ENCODE measurements around the gene DNAH11. TPM values are rescaled to one million over a fixed set of nuclear protein-coding genes. Genes with fewer than 3 reads are reported as not detected.
A peak's percentile ranks its signal among the peaks of the same experiment; 100 is the strongest.
"Not testable (repeated sequence)": the region's sequence is repeated elsewhere in the genome, so short reads cannot be mapped to it uniquely, and the experiment has no call there.

The DNAH11 gene
- total RNA-seq, 2 experiments from 2014 or later, result 0.15 to 0.28 TPM

DNA sequence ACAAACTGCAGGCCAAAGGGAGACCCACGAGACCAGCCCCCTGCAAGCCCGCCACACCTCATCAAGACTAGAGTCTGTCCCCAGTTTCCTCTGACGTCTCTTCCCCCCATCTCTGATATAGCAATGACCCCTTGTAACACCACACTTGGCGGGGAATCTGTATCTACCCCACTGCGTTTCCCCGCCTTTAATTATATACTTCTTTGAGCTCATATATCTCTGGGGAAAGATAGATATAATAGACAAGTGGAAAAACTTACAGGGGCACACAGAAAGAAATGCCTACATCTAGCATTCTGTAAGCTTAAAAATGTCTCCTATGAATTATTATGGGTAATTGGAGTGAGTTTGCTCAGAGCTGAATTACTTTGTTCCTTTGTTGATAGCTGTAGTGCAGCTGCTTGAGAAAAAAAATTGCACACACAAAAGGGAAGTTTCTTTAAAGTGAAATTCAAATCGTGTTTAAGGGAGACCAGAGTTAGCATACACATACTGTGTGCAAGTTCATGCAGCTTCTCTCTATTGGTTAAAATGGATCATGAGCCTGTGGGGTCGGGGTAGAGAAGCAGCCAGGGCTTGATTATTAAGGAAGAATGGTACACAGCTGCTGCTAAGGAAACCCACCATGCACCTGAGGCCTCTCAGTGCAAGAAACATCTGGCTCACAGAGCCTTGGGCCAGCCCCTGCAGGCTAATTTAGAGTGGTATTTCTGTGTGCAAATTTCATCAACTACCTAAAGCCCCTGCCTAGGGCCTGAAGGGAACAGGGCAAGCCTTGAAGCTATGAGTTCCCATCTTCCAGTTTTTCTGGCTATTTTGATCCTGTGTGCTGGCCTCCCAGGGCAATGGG is 370.3 kb downstream of the DNAH11 start:
- Mint-ChIP-seq H3K4me3 (no peak overlapping the region), H3K36me3 (peaks cover 46% of the 10 kb centered on the region), H3K27me3 (no peaks in the 10 kb centered on the region), H3K9me3 (ENCODE audit: low read depth) (no peaks in the 10 kb centered on the region), H3K4me1 (no peaks in the 10 kb centered on the region), H3K27ac (no peak overlapping the region)
- ATAC-seq (no peak), DNase-seq (no peak)
- CTCF ChIA-PET, result no interaction called here

DNA sequence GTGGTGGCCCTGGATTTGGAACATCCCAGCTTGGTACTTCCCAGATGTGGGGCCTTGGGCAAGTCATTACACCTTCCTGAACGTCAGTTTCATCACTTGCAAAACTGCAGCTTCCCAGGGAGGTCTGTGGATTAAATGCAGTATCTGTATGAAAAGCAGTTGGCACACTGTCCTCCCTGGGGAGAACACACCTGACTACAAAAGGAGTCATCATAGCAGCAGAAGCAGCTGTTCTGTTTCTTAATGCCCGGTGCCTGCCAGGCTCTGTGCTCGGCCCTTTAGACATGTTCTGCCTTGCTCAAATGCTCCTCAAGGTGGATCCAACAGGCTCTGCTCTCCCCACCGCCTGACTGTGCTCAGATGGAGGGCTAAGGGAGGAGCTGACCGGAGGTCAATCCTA is 371.8 kb downstream of the DNAH11 start:
- CTCF ChIA-PET, result no interaction called here
- no peak overlapping the region for H3K27ac Mint-ChIP-seq
- no peaks in the 10 kb centered on the region for H3K27me3 Mint-ChIP-seq
- peaks cover 36% of the 10 kb centered on the region for H3K36me3 Mint-ChIP-seq
- no peak overlapping the region for H3K4me3 Mint-ChIP-seq
- no peaks in the 10 kb centered on the region for H3K4me1 Mint-ChIP-seq
- ATAC-seq, result no peak
- no peaks in the 10 kb centered on the region for H3K9me3 Mint-ChIP-seq (ENCODE audit: low read depth)
- no peak for DNase-seq

DNA sequence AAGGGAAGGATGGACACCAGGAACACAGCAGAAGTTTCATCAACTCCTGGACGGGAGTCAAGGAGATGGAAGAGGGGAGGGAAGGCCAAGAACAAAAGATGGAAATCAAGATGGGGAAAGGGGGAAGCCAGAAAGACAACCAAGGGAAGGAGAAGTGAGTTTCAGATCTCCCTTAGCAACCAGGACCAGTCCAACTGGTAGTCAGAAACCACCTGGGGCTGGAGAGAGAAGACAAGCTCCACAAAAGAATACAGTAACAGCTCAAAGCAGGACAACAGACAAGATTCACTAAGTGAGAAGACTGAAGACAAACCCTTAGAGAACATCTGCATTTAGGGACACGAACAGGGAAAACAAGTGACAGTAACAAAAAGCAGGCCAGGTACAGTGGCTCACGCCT is 372.3 kb downstream of the DNAH11 start:
- no peak for ATAC-seq
- Mint-ChIP-seq H3K9me3 (ENCODE audit: low read depth) (no peaks in the 10 kb centered on the region), H3K36me3 (peaks cover 36% of the 10 kb centered on the region), H3K27ac (no peak overlapping the region), H3K27me3 (no peaks in the 10 kb centered on the region), H3K4me3 (no peak overlapping the region), H3K4me1 (no peaks in the 10 kb centered on the region)
- no peak for DNase-seq
- CTCF ChIA-PET, result no interaction called here

DNA sequence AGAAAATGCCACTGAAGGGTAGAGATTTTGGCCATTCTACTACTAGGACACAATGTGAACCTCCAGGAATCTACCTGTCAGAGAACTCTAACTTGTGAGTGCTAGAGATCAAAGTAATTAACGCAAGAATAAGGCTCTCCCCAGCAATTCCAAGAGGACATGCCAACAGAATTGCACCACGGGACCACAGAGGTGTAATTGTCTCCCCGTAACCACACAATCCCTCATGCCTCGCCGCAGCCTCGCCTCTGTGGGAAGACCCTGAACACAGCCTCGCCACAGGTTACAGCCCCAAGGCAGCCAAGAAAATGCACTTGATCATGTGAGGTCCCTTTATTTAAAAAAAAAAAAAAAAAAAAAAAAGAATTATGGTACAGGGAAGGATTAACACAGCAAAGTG is 373.3 kb downstream of the DNAH11 start:
- Mint-ChIP-seq H3K36me3 (peaks cover 34% of the 10 kb centered on the region), H3K27me3 (no peaks in the 10 kb centered on the region), H3K4me1 (no peaks in the 10 kb centered on the region), H3K9me3 (ENCODE audit: low read depth) (no peaks in the 10 kb centered on the region), H3K4me3 (no peak overlapping the region), H3K27ac (no peak overlapping the region)
- DNase-seq, result no peak
- CTCF ChIA-PET, result no interaction called here
- no peak for ATAC-seq

- Mint-ChIP-seq H3K4me1 (no peaks in the 10 kb centered on the region), H3K27me3 (no peaks in the 10 kb centered on the region), H3K4me3 (no peak overlapping the region), H3K9me3 (ENCODE audit: low read depth) (no peaks in the 10 kb centered on the region), H3K27ac (no peak overlapping the region), H3K36me3 (peaks cover 32% of the 10 kb centered on the region)
- no peak for ATAC-seq
- CTCF ChIA-PET, result interaction anchor here (0.7 kb wide), 1 partner anchor 19 kb away, joined by 3 read pairs; no protein-coding TSS in a partner anchor
- no peak for DNase-seq
Measured at GRCh38 chr7:21916629-21917028, 373.8 kb downstream of the DNAH11 start.

GRCh38 chr7:21918216-21918615 is 375.4 kb downstream of the DNAH11 start:
- Mint-ChIP-seq H3K4me1 (no peaks in the 10 kb centered on the region), H3K36me3 (peaks cover 27% of the 10 kb centered on the region), H3K4me3 (no peak overlapping the region), H3K9me3 (ENCODE audit: low read depth) (no peaks in the 10 kb centered on the region), H3K27ac (no peak overlapping the region), H3K27me3 (no peaks in the 10 kb centered on the region)
- CTCF ChIA-PET, result no interaction called here
- no peak for ATAC-seq
- DNase-seq, result no peak

DNA sequence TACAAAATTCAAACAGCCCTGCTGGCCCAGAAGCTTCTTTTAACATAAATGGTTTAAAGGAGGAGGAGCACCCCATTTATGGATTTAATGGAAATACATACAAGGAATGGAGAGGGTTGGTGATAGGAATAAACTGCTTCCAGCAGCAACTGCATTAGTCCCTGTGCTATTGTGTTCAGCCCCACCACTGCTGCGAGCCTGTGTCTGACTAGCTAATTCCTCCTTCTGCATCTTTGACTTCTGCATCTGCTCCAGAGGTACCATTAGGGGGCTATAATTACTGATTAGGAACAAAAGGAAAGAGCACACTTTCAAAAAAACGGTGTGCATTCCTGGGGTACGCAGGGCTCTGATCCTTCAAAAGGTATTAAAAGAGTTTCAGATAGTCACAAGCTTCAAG is 378.1 kb downstream of the DNAH11 start:
- Mint-ChIP-seq H3K27me3 (no peaks in the 10 kb centered on the region), H3K4me1 (no peaks in the 10 kb centered on the region), H3K27ac (no peak overlapping the region), H3K4me3 (no peak overlapping the region), H3K9me3 (ENCODE audit: low read depth) (no peaks in the 10 kb centered on the region), H3K36me3 (peaks cover 14% of the 10 kb centered on the region)
- no peak for ATAC-seq
- no peak for DNase-seq
- CTCF ChIA-PET, result no interaction called here

DNA sequence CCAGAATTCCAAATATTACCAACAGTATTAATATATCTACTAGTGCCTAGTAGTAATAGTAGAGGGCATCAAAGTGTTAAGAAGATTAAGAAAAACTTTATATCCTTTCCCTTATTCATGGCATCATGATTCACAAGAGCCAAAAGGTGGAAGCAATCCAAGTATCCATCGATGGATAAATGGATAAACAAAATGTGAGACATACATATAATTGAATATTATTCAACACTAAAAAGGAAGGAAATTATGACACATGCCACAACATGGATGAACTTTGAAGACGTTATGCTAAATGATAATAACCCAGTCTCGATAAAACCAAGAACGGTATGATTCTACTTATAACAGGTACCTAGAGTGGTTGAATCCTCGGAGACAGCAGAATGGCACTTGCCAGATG is 379.8 kb downstream of the DNAH11 start:
- no peak overlapping the region for H3K4me3 Mint-ChIP-seq
- DNase-seq (no peak), ATAC-seq (no peak)
- peaks cover 2% of the 10 kb centered on the region for H3K4me1 Mint-ChIP-seq
- H3K9me3 Mint-ChIP-seq (ENCODE audit: low read depth), result no peaks in the 10 kb centered on the region
- H3K27me3 Mint-ChIP-seq, result no peaks in the 10 kb centered on the region
- H3K36me3 Mint-ChIP-seq, result peaks cover 14% of the 10 kb centered on the region
- CTCF ChIA-PET, result no interaction called here
- no peak overlapping the region for H3K27ac Mint-ChIP-seq

DNA sequence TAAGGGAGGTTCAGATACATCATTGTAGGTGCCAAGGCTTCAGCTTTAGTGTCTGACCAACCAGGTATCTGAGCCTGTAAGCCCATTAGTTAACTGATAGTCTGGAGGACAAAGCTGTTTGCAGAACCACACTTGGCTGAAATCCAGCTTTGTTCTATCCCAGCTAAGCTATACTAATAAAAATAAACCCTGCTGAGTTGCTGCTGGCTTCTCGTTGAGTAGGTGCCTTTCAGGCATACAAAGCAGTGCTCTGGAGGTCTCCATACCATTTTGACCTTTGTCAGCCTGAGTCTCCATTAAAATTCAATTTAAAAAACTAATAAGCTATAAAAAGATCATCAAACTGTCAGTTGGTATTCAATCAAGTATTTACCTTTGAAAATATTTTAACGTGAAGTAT is 380.8 kb downstream of the DNAH11 start:
- DNase-seq (no peak), ATAC-seq (no peak)
- Mint-ChIP-seq H3K4me1 (peaks cover 5% of the 10 kb centered on the region), H3K36me3 (peaks cover 20% of the 10 kb centered on the region), H3K4me3 (no peak overlapping the region), H3K27me3 (no peaks in the 10 kb centered on the region), H3K9me3 (ENCODE audit: low read depth) (no peaks in the 10 kb centered on the region), H3K27ac (no peak overlapping the region)
- CTCF ChIA-PET, result interaction anchor here (1.0 kb wide), 2 partner anchors 19 to 24 kb away, joined by 3 read pairs; no protein-coding TSS in a partner anchor

DNA sequence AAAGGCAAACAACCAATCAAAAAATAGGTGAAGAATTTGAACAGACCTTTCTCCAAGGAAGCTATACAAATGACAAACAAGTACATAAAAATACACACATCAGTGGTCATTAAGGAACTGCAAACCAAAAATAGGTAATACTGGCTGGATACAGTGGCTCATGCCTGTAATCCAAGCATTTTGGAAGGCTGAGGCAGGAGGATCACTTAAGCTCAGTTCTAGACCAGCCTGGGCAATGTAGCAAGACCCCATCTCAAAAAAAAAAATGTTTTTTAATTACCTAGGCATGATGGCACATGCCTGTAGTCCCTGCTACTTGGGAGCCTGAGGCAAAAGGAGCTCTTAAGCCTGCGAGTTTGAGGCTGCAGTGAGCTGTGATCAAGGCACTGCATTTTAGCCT is 383.6 kb downstream of the DNAH11 start:
- no peak for DNase-seq
- CTCF ChIA-PET, result no interaction called here
- ATAC-seq, result no peak
- Mint-ChIP-seq H3K36me3 (peaks cover 41% of the 10 kb centered on the region), H3K27me3 (no peaks in the 10 kb centered on the region), H3K4me1 (peaks cover 16% of the 10 kb centered on the region), H3K27ac (no peak overlapping the region), H3K4me3 (no peak overlapping the region), H3K9me3 (ENCODE audit: low read depth) (peaks cover 4% of the 10 kb centered on the region)

- H3K27me3 Mint-ChIP-seq, result no peaks in the 10 kb centered on the region
Measured at GRCh38 chr7:21927693-21928092, 384.9 kb downstream of the DNAH11 start.

DNA sequence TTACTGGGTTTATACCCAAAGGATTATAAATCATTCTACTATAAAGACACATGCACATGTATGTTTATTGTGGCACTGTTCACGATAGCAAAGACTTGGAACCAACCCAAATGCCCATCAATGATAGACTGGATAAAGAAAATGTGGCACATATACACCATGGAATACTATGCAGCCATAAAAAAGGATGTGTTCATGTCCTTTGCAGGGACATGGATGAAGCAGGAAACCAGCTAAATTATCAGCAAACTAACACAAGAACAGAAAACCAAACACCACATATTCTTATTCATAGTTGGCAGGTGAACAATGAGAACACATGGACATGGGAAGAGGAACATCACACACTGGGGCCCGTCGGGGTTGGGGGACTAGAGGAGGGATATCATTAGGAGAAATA is 390.5 kb downstream of the DNAH11 start:
- Mint-ChIP-seq H3K36me3 (peaks cover 78% of the 10 kb centered on the region), H3K4me1 (peaks cover 25% of the 10 kb centered on the region), H3K9me3 (ENCODE audit: low read depth) (peaks cover 20% of the 10 kb centered on the region)
- H3K4me3 Mint-ChIP-seq, H3K27ac Mint-ChIP-seq, CTCF ChIA-PET, ATAC-seq, DNase-seq, H3K27me3 Mint-ChIP-seq: not testable (repeated sequence)

More at GRCh38 chr7:21927693-21928092, 384.9 kb downstream of the DNAH11 start:
- CTCF ChIA-PET, result no interaction called here
- ATAC-seq (no peak), DNase-seq (no peak)
- Mint-ChIP-seq H3K27ac (no peak overlapping the region), H3K4me3 (no peak overlapping the region), H3K4me1 (peaks cover 16% of the 10 kb centered on the region), H3K36me3 (peaks cover 51% of the 10 kb centered on the region), H3K9me3 (ENCODE audit: low read depth) (peaks cover 8% of the 10 kb centered on the region)

- H3K9me3 Mint-ChIP-seq (ENCODE audit: low read depth), result peaks cover 19% of the 10 kb centered on the region
- H3K36me3 Mint-ChIP-seq, result peaks cover 71% of the 10 kb centered on the region
- no peak overlapping the region for H3K27ac Mint-ChIP-seq
- H3K27me3 Mint-ChIP-seq, result no peaks in the 10 kb centered on the region
- DNase-seq, result no peak
- no peak for ATAC-seq
- CTCF ChIA-PET, result interaction anchor here (1.0 kb wide), 1 partner anchor 18 kb away, joined by 3 read pairs; no protein-coding TSS in a partner anchor
- H3K4me1 Mint-ChIP-seq, result peaks cover 28% of the 10 kb centered on the region
- no peak overlapping the region for H3K4me3 Mint-ChIP-seq
Measured at GRCh38 chr7:21934808-21935207, 392.0 kb downstream of the DNAH11 start.

DNA sequence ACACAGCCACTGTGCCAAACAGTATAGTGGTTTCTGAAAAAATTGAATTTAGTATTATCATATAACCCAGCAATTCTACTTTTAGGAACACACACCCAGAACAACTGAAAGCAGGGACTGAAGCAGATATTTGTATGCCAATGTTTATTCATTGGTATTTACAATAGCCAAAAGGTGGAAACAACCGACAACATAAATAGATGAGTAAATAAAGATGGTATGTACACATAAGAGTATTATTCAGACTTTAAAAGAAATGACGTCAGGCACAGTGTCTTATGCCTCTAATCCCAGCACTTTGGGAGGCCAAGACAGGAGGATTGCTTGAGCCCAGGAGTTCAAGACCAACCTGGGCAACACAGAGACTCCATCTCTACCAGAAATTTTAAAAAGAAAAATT is 395.6 kb downstream of the DNAH11 start:
- Mint-ChIP-seq H3K36me3 (peaks cover 53% of the 10 kb centered on the region), H3K9me3 (ENCODE audit: low read depth) (peaks cover 10% of the 10 kb centered on the region), H3K27ac (peak overlapping the region; percentile 76), H3K4me1 (peaks cover 57% of the 10 kb centered on the region), H3K27me3 (no peaks in the 10 kb centered on the region), H3K4me3 (no peak overlapping the region)
- ATAC-seq (no peak), DNase-seq (no peak)
- CTCF ChIA-PET, result no interaction called here
